OCI-LY7 (cell line): Measurements from ENCODE around the gene CACNA1I.

Experiments
- EZH2phosphoT487 ChIP-seq: fragments of 200-600 bp; sonication (generic); IDR thresholded peaks from 2 replicates; pipeline ENCODE4 v1.6.1; 2018; ENCODE audit warnings: low read depth, borderline replicate concordance, mild to moderate bottlenecking, mixed run types, antibody characterized with exemption, low read length, moderate library complexity, mixed read lengths
- TF ChIP-seq, protein P1 (sequence below): fragments of 200-600 bp; sonication (generic); conservative IDR thresholded peaks from 2 replicates; pipeline ENCODE4 v1.5.1; 2014; ENCODE audit warnings: mild to moderate bottlenecking, antibody characterized with exemption, low read length, moderate library complexity, mixed read lengths

DNA sequence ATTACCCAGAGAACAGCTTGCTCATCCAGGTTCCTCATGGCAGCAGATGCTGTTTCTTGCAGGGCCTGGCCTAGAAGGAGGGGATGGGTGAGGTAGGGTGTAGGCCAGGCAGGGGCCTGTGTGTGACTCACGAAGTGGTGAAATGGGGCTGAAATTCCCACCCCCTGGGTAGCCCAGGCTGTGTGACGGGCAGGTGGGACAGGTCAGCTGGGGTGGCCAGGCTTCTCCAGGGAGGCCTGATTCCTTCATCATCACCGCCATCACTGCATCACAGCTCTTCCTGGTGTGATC lies 83.2 kb downstream of the CACNA1I start:
- TF ChIP-seq, protein P1, sequence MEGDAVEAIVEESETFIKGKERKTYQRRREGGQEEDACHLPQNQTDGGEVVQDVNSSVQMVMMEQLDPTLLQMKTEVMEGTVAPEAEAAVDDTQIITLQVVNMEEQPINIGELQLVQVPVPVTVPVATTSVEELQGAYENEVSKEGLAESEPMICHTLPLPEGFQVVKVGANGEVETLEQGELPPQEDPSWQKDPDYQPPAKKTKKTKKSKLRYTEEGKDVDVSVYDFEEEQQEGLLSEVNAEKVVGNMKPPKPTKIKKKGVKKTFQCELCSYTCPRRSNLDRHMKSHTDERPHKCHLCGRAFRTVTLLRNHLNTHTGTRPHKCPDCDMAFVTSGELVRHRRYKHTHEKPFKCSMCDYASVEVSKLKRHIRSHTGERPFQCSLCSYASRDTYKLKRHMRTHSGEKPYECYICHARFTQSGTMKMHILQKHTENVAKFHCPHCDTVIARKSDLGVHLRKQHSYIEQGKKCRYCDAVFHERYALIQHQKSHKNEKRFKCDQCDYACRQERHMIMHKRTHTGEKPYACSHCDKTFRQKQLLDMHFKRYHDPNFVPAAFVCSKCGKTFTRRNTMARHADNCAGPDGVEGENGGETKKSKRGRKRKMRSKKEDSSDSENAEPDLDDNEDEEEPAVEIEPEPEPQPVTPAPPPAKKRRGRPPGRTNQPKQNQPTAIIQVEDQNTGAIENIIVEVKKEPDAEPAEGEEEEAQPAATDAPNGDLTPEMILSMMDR = no peak
- TF ChIP-seq EZH2phosphoT487 = no peak
